Measurements from ENCODE around the gene FAM72C. TPM values are rescaled to one million over a fixed set of nuclear protein-coding genes. Genes with fewer than 3 reads are reported as not detected.
"Not testable (repeated sequence)": the region's sequence is repeated elsewhere in the genome, so short reads cannot be mapped to it uniquely, and the experiment has no call there.

FAM72C gene
- total and polyA plus RNA-seq, 2 of the 8 experiments (the other 6 are each of a cell fraction or from before 2014, with no cell fraction given): 1.9 to 6.3 TPM

DNA sequence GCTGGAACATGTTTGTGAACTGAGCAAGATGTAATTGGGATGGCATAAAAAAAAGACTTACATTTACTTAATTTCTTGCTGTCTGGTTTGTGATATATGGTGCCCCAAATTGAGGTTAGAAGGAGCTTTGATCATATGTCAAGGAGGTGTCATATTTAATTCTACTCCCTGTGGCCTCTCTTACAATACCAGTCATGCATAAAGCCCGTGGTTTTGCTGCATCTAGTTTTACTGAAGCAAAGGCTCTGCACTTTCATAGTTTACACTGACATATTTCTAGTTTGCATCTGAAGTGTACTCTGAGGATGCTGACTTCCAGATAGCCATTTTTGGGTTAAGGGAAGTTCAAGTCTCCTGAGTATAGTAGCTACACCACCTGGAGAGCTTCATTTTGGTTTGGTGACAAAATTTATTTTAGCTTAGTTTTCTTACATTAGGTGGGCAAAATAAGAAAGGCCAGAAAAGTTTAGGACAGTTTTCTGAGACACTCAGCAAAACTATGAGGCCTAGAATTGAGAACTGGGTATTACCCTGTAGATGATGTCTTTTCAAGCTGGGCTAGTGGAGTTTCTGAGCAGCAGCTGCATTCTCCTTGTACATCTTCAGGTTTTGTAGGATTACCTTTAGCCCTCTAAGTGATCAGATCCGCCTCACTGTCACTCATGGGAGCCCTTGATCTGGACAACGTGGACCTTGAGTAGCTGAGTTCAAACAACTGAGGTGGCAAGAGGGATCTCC lies 48.4 kb upstream of the FAM72C start:
- H2BK5ac ChIP-seq (ENCODE audit: low read depth, low read length); H3K27me3 ChIP-seq (replicated peaks in 1 of 4; ENCODE audit: control insufficient read depth in 3 of 4, extremely low read depth in 1 of 4, insufficient read depth in 3 of 4, low read length in 3 of 4); H2BK12ac ChIP-seq (ENCODE audit: low read depth, low read length); H3K36me3 ChIP-seq (ENCODE audit: control insufficient read depth in 2 of 4, insufficient read depth in 4 of 4, low read length in 3 of 4); H3K4me3 ChIP-seq (ENCODE audit: extremely low read depth in 1 of 4, insufficient read depth in 2 of 4, low read depth in 3 of 4, low read length in 4 of 4); H2AFZ ChIP-seq (ENCODE audit: low read length); H3K23ac ChIP-seq (ENCODE audit: insufficient read length); H3K79me1 ChIP-seq (ENCODE audit: low read depth, low read length); H4K20me1 ChIP-seq (replicated peaks in 1 of 2; ENCODE audit: control insufficient read depth in 1 of 2, insufficient read depth in 2 of 2, low read length in 2 of 2); H3K9me3 ChIP-seq (ENCODE audit: insufficient read depth in 2 of 2, low read depth in 1 of 2, low read length in 1 of 2); H3K4me1 ChIP-seq (replicated peaks in 1 of 4; ENCODE audit: control insufficient read depth in 3 of 4, insufficient read depth in 4 of 4, low read length in 3 of 4); H3K14ac ChIP-seq (ENCODE audit: insufficient read length); H2BK20ac ChIP-seq (ENCODE audit: low read length); H4K8ac ChIP-seq (ENCODE audit: extremely low read depth, insufficient read depth, low read length); H3K18ac ChIP-seq (ENCODE audit: extremely low read depth, low read length); H3K56ac ChIP-seq (replicated peaks; ENCODE audit: insufficient read length, low read depth, low read length); H2AK5ac ChIP-seq (ENCODE audit: low read depth, low read length); H4K5ac ChIP-seq (ENCODE audit: insufficient read length, low read depth, low read length); H4K91ac ChIP-seq (replicated peaks; ENCODE audit: insufficient read length, low read length); H3K9ac ChIP-seq (replicated peaks in 1 of 4; ENCODE audit: extremely low read depth in 1 of 4, low read depth in 3 of 4, low read length in 3 of 4); POLR2A ChIA-PET (ENCODE audit: partially characterized antibody); CTCF ChIA-PET (ENCODE audit: partially characterized antibody); H3K27ac ChIP-seq (ENCODE audit: low read depth, low read length); H2BK120ac ChIP-seq (replicated peaks; ENCODE audit: low read depth, low read length); H2BK15ac ChIP-seq (ENCODE audit: low read length); H3K79me2 ChIP-seq (ENCODE audit: control insufficient read depth in 1 of 2, insufficient read depth in 2 of 2, low read length in 2 of 2); FAIRE-seq; H3K4me2 ChIP-seq (ENCODE audit: insufficient read depth in 1 of 2, low read depth in 2 of 2, low read length in 2 of 2); H3K4ac ChIP-seq (replicated peaks; ENCODE audit: insufficient read length, low read depth, low read length); H3K23me2 ChIP-seq (ENCODE audit: low read depth, low read length); DNase-seq (ENCODE audit: low read depth in 1 of 2, low spot score in 2 of 2): not testable (repeated sequence)
- no CpG with 5 or more reads among the region's 3 CpGs for WGBS, 2 experiments (ENCODE audit: extremely low coverage in 1 of 2, insufficient coverage in 1 of 2, insufficient read length in 1 of 2, insufficient replicate concordance in 2 of 2, low coverage in 1 of 2, low lambda C conversion rate in 2 of 2, missing lambda C conversion rate in 1 of 2)

DNA sequence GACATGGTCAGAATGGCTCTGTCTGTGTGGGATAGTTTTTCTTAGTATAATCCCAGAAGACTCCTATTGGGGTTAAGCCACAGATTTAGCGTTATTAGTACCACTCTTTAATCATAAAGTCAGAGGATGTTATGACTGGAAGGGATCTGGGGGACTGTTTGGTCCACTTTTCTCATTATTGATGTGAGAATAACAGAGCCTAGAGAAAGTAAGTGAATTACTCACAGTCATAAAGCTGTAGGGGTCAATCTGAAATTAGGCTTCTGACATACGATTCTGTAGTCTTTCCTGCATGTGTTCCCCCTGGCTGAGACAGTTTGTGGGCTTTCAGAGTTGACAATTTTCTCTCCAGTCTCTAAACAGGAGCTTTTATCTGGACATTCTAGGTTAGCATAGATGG lies 47.3 kb upstream of the FAM72C start:
- H3K4ac ChIP-seq (replicated peaks; ENCODE audit: insufficient read length, low read depth, low read length); H2BK15ac ChIP-seq (ENCODE audit: low read length); H3K27ac ChIP-seq (ENCODE audit: low read depth, low read length); H3K4me2 ChIP-seq (ENCODE audit: insufficient read depth in 1 of 2, low read depth in 2 of 2, low read length in 2 of 2); H3K9me3 ChIP-seq (ENCODE audit: insufficient read depth in 2 of 2, low read depth in 1 of 2, low read length in 1 of 2); H3K23ac ChIP-seq (ENCODE audit: insufficient read length); H2BK20ac ChIP-seq (ENCODE audit: low read length); H3K9ac ChIP-seq (replicated peaks in 1 of 4; ENCODE audit: extremely low read depth in 1 of 4, low read depth in 3 of 4, low read length in 3 of 4); H3K79me1 ChIP-seq (ENCODE audit: low read depth, low read length); H3K14ac ChIP-seq (ENCODE audit: insufficient read length); H2BK12ac ChIP-seq (ENCODE audit: low read depth, low read length); H3K4me3 ChIP-seq (ENCODE audit: extremely low read depth in 1 of 4, insufficient read depth in 2 of 4, low read depth in 3 of 4, low read length in 4 of 4); H3K36me3 ChIP-seq (ENCODE audit: control insufficient read depth in 2 of 4, insufficient read depth in 4 of 4, low read length in 3 of 4); H3K23me2 ChIP-seq (ENCODE audit: low read depth, low read length); H2BK5ac ChIP-seq (ENCODE audit: low read depth, low read length); H4K5ac ChIP-seq (ENCODE audit: insufficient read length, low read depth, low read length); H4K20me1 ChIP-seq (replicated peaks in 1 of 2; ENCODE audit: control insufficient read depth in 1 of 2, insufficient read depth in 2 of 2, low read length in 2 of 2); H3K27me3 ChIP-seq (replicated peaks in 1 of 4; ENCODE audit: control insufficient read depth in 3 of 4, extremely low read depth in 1 of 4, insufficient read depth in 3 of 4, low read length in 3 of 4); H3K79me2 ChIP-seq (ENCODE audit: control insufficient read depth in 1 of 2, insufficient read depth in 2 of 2, low read length in 2 of 2); H2AFZ ChIP-seq (ENCODE audit: low read length); H3K4me1 ChIP-seq (replicated peaks in 1 of 4; ENCODE audit: control insufficient read depth in 3 of 4, insufficient read depth in 4 of 4, low read length in 3 of 4); H4K91ac ChIP-seq (replicated peaks; ENCODE audit: insufficient read length, low read length); DNase-seq (ENCODE audit: low read depth in 1 of 2, low spot score in 2 of 2); CTCF ChIA-PET (ENCODE audit: partially characterized antibody); H2BK120ac ChIP-seq (replicated peaks; ENCODE audit: low read depth, low read length); FAIRE-seq; H3K18ac ChIP-seq (ENCODE audit: extremely low read depth, low read length); H2AK5ac ChIP-seq (ENCODE audit: low read depth, low read length); H3K56ac ChIP-seq (replicated peaks; ENCODE audit: insufficient read length, low read depth, low read length); H4K8ac ChIP-seq (ENCODE audit: extremely low read depth, insufficient read depth, low read length); POLR2A ChIA-PET (ENCODE audit: partially characterized antibody): not testable (repeated sequence)
- whole genome bisulfite sequencing, 2 experiments (ENCODE audit: extremely low coverage in 1 of 2, insufficient coverage in 1 of 2, insufficient read length in 1 of 2, insufficient replicate concordance in 2 of 2, low coverage in 1 of 2, low lambda C conversion rate in 2 of 2, missing lambda C conversion rate in 1 of 2): no CpG with 5 or more reads among the region's 2 CpGs
